RKO (cell line): ENCODE results near the gene ARMC3.
"Not testable (repeated sequence)": the region's sequence is repeated elsewhere in the genome, so short reads cannot be mapped to it uniquely, and the experiment has no call there.

Source experiments
- DNase-seq: peaks from one replicate; pipeline ENCODE4 v3.0.0-alpha.2; 2016; ENCODE audit warnings: low spot score

ARMC3 gene, protein sequence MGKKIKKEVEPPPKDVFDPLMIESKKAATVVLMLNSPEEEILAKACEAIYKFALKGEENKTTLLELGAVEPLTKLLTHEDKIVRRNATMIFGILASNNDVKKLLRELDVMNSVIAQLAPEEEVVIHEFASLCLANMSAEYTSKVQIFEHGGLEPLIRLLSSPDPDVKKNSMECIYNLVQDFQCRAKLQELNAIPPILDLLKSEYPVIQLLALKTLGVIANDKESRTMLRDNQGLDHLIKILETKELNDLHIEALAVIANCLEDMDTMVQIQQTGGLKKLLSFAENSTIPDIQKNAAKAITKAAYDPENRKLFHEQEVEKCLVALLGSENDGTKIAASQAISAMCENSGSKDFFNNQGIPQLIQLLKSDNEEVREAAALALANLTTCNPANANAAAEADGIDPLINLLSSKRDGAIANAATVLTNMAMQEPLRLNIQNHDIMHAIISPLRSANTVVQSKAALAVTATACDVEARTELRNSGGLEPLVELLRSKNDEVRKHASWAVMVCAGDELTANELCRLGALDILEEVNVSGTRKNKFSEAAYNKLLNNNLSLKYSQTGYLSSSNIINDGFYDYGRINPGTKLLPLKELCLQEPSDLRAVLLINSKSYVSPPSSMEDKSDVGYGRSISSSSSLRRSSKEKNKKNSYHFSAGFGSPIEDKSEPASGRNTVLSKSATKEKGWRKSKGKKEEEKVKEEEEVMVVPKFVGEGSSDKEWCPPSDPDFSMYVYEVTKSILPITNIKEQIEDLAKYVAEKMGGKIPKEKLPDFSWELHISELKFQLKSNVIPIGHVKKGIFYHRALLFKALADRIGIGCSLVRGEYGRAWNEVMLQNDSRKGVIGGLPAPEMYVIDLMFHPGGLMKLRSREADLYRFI

DNA sequence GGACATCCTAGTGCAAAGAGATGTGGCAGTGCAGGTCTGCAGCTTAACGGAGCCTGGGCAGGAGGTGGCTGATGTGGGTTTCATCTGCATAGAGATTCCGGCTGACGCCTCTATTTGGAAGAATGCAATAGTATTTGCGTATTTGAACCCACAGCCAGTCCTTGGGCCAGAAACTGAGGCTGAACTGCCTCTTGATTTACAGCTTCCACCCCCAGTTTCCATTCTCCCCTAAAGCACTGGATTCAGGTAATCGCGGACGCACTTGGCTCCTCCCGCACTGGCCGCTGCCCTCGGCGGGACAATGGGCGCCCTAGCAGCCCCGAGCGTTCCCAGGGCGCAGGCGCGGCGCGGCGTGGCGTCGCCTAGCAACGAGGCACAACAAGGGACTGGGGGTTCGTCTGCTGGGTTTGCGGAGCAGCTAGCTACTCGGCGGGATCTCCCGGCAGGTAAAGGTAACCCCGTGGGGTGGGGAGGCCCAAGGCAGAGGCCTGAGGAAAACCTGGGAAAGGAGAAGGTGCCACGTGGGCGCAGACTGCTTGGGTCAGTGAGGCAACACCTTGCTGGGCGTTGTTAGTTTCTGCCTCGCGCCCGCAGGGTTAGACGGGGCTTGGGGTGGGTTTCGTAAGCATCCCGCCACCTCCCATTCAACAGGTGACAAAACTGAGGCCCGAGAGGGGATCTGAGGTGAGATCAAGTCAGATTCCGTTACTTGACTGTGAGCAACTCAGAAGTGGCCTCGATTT lies at the start of gene ARMC3:
Gene ARMC3, plus strand, starts transcription at position 393 of the 743 bp plus-strand sequence. CDS start 3,944 bp downstream, outside the sequence.
- no peak for DNase-seq

DNA sequence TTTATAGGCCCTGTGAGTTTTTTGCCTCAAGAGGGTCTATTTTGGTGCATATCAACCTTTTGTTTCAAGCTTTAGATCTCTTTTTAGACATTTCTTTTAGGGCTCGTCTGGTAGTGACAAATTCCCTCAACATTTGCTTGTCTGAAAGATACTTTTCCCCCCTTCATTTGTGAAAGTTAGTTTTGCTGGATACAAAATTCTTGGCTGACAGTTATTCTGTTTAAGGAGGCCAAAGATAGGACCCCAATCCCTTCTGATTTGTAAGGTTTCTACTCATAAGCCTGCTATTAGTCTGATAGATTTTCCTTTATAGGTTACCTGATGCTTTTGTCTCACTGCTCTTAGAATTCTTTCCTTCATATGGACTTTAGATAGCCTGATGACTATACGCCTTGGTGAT lies 36.1 kb upstream of the ARMC3 start:
- no peak for DNase-seq

DNA sequence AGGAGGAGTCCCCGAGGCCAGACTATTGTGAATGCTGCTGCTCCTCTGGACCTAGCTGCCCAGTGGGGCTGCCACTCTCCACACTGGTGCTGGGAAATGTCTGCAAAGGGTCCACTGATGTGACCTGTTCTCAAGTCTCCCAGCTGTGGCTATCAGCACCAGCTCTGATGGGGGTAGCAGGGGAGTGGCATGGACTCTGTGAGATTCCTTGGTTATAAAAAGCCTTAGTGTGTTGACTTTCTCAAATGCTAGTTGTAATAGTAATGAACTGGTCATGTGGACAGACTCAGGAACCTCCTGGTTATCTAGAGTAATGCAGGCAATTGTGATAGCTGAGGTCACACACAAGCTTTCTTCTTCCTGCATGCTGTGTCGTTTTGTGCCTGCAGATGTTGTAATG lies 34.1 kb upstream of the ARMC3 start:
- DNase-seq = no peak

DNA sequence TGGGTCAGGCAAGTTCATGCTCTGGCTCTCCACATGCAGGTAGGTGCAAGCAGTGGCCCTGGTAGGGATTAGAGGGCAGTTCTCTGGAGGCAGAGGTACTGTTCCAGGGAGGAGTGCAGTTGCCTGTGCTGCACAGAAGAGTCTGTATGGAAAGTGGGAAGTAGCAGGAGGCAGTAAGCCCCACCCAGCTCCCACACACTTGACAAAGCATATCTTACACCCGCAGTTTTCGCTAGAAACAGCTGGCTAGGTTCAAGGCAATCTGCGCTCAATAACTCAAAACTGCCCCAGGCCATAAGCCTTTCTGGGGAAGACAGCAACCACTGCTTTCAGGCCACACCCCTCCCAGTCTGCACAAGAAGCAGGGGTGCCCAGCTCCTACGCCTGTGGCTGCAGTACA lies 33.1 kb upstream of the ARMC3 start:
- no peak for DNase-seq

DNA sequence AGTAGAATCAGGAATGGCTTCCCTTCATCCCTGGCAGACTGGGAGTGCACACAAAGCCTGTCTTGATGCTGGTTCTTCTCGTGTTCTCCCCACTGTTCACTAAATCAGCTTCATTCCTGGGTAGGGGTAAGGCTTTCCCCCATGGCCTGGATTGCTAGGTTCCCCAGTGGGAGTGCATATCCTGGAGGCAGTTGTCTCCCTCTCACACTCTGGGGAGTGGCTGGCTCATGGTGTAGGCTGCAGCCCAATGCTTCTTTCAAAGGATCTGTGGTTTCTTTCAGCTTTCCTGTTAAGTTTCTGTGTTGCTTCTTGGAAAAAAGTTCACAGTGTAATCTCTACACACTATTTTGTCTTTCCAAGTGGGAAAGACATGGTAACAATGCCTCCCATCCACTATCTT lies 32.6 kb upstream of the ARMC3 start:
- DNase-seq = no peak

DNA sequence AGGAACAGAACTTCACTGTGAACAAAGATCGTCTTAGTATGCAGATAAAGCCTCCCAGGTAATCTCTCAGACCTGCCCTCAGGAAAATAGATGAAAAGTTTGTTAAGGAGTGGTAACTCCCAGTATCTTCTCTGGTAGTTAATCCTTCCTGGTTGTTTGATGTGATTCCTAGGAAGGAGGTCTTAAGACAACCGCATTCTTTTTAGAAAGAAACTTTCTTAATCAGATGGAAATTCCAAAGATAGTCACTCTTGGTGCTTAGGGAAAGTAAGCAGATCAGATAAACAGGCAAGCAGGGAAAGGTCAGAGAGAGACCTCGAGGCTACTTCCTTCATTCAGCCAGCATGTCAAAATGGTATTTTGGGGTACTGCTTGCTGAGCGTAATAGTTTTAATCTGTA lies 30.5 kb upstream of the ARMC3 start:
- DNase-seq = no peak

DNA sequence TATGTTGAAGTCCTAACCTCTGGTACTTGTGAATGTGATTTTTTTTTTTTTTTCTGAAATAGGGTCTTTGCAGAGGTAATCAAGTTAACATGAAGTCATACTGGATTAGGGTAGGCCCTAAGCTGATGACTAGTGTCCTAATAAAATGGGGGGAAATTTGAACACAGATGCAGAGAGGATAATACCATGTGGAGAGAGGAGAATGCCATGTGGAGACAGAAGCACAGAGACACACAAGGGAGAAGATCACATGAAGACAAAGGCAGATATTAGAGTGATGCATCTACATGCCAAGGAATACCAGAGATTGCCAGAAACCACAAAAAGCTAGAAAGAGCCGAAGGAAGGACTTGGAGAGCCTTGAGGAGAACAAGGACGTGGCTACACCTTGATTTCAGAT lies 28.5 kb upstream of the ARMC3 start:
- no peak for DNase-seq

DNA sequence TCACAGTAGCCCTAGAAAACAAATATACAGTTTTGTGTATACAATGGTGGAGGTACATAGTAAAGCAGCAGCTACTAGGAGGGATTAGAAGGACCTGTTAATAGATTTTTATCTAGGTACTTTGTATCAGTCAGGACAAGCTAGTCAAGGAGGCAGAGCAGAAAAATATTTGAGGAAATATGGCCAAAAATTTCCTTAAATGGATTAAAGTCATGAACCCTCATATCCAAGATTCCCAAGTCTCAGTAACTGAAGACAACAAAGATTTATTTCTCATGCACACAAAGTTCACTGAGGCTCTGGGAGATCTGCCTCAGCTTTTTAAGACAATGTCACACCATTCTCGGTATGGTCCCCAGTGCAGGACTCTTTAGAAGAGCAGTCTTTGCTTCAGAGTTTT lies 28.1 kb upstream of the ARMC3 start:
- DNase-seq = no peak

DNA sequence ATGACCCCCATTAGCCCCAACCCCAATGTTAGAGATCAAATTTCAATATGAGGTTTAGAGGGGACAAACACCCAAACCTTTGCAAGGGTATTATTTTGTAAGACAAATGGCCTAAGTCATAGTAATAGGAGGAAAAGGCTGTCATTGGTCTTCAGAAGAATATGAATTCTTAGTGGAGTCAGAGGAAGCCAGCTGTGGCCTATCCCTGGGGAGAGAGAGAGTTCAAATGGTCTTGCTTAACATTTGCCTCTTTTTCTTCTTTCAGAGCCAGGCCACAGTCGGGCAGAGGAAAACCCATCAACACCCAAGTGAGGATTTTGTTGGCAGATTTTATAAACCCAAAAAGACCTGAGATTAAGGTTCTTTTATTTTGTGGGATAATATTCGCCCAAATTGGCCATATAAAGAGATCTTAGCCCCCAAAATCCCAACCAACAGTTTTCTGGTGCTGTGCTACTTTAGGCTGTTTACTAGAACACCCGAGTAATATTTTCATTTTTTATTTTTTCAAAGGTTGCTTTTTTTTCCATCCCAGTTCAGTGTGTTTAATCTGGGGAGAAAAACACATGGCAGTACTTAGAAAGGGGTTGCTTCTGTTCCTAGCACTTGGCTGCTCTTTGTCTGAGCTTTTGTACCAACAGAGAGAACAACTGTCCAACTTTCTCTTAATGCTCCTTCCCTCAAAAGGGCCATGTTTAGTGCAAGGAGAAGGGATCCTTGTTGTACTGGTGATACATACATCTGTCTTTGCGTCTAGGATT lies 26.8 kb upstream of the ARMC3 start:
- no peak for DNase-seq

DNA sequence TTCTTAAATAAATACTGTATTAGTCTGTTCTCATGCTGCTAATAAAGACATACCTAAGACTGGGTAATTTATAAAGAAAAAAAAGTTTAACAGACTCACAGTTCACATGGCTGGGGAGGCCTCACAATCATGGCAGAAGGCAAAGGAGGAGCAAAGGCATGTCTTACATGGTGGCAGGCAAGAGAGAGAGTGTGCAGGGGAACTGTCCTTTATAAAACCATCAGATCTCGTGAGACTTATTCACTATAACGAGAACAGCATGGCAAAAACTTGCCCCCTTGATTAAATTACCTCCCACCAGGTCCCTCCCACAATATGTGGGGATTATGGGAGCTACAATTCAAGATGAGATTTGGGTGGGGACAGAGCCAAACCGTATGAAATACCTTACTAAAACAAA lies 25.7 kb upstream of the ARMC3 start:
- DNase-seq = not testable (repeated sequence)

DNA sequence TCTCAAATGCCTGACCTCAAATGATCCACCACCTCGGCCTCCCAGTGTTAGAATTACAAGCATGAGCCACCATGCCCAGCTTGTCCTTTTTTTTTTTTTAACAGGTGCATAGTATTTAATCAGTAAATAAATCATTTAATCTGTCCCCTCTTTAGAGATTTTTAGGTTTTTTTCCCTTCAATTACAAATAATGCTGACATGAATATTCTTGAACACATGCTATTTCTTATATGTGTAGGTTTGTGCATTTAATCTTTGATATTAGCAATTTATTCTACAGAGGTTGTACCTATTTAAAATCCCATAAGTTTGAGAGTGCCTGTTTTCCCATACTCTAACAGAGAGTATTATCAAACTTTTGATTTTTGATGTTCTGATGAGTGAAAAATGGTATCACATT lies 24.2 kb upstream of the ARMC3 start:
- no peak for DNase-seq

DNA sequence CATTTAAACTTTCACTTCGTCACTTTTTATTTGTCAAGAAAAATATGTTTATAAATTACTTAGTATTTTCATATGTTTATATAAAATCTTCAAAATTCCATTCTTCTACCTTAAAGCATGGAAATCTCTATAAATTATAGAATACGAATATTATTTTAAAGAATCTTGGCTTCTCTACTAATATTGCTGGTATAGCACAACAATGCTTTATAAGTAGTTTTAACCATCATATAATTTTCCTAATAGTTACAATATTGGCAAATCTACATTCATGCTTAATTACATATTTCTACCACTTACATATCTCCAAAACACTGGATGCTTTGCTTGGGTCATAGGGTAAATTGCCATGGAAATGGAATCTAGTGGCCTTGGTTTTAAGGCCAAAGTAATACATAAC lies 21.1 kb upstream of the ARMC3 start:
- DNase-seq = no peak

DNA sequence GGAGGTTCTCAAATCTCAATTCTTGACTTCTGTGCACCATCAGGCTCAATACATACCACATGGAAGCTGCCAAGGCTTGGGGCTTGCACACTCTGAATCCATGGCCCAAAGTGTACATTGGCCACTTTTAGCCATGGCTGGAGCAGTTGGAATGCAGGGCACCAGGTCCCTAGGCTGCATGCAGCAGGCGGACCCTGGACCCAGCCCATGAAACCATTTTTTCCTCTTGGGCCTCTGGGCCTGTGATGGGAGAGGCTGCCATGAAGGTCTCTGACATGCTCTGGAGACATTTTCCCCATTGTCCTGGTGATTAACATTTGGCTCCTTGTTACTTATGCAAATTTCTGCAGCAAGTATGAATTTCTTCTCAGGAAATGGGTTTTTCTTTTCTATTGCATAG lies 19.0 kb upstream of the ARMC3 start:
- no peak for DNase-seq

DNA sequence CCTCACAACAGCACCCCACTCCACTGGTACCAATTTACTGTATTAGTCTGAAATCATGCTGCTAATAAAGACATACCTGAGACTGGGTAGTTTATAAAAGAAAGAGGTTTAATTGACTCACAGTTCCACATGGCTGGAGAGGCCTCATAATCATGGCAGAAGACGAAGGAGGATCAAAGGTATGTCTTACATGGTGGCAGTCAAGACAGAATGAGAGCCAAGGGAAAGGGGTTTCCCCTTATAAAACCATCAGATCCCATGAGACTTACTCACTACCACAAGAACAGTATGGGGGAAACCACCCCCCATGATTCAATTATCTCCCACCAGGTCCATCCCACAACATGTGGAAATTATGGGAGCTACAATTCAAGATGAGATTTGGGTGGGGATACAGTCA lies 18.2 kb upstream of the ARMC3 start:
- not testable (repeated sequence) for DNase-seq

DNA sequence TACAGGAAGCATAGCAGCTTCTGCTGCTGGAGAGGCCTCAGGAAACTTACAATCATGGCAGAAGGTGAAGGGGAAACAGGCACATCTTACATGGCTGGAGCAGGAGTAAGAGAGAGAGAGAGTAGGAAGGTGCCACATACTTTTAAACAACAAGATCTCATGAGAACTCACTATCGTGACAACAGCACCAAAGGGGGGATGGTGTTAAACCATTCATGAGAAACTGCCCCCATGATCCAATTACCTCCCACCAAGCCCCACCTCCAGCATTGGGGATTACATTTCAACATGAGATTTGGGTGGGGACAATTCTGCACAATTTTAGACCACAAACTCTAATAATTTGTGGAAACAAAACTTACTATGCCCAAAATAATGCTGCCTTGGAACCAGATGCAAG lies 16.8 kb upstream of the ARMC3 start:
- DNase-seq = no peak

DNA sequence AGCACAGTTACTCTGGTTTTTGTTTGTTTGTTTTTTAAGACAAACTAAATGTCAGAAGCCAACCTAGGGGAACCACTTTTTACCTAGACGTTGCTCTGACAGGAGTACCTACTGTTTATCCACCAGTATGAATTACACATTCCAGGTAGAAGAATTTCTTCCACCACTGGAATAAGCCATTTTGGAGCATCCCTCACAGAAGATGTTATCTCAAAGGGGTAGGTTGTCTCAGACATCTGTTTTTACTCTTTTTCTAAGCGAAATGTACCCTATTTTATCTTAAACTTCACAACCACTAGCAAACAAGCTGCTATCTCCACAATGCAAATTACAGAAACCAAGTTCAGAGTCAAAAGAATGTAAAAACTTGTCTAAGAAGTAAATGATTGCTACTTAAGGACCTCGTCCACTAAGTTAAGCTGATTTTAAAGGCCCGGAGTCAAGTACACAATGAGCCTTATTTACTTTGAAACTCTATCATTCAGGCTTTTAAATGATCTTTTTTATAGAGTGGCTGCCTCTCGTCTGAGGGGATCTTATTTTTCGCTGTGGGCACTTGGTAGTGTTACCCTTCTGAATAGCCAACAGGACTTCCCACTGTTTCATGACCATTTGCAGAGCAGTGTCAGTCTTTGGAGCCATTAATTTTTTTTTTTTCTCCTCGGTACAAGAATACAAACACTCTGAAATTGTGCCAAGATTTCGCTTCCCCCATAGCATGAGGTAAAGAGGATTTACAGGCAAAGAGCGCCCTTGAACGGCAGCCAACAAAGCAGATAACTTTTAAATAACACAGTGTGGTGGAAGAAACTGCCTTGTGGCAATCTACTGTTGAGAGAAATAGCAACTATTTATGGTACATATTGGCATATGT lies 15.7 kb upstream of the ARMC3 start:
- no peak for DNase-seq

DNA sequence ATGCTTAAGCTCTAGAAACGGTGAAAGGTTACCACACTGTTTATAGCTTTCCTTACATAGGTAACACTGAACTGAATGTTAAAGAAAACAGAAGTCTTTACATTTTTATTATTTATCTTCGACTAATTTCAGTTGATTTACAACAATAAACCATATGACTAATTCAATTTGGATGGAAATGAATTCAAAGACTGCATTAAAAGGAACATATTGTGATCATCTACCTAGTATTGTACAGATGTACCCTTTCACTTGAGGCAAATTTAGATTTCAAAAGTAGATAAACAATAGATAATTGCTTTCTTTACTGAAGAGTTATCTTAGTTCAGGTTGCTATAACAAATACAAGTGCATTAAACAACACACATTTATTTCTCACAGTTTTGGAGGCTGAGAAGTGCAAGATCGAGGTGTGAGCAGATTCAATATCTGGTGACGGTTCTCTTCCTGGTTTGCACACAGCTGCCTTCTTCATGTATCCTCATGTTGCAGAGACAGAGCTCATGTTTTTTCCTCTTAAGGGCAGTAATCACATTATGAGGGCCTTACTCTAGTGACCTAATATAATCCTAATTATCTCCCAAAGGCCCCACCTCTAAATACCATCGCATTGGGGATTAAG lies 15.0 kb upstream of the ARMC3 start:
- DNase-seq = no peak

DNA sequence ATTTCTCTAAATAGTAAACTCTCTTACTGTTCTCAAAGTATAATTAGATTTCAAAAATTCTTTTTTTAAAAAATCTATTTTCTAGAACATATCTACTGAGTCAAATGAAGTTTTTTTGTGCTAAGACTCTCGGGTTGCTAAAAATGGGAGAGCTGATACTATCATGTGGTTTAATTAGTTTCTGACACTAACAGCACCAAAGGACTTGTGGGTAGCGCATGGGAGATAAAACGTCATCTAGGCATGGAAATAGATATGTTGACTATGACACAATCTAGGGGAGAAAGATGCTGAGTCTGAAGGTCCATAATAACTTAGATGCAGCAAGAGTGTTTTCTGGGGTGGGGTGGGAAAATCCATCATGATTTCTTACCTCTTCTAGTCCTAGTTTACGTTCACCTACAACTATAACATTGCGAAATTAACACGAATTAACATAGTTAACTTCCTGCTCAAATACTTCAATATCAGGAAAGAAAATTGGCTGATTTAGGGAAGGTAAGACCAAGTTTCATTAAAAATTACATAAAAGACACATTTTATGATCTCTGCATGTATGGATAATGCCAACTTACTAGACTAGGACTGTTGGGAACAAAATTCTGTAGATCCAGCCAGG lies 14.3 kb upstream of the ARMC3 start:
- no peak for DNase-seq

DNA sequence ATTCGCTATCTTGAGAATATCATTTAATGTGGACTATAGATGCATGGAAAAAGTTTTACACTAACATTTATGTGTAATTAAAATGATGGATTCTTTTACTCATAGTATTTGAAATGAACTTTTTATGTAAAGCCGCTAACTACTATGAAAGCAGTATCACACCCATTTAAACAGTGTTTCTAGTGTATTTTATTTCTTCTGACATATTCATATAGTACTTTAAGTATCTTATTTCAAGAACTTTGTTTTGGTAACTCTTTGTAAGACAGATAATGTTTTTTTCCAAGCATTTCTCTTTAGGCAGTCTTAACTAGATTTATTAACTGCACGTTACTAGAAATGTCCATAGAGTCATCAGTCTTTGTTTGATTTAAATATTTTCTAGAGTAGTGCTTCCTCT lies 12.5 kb upstream of the ARMC3 start:
- no peak for DNase-seq

DNA sequence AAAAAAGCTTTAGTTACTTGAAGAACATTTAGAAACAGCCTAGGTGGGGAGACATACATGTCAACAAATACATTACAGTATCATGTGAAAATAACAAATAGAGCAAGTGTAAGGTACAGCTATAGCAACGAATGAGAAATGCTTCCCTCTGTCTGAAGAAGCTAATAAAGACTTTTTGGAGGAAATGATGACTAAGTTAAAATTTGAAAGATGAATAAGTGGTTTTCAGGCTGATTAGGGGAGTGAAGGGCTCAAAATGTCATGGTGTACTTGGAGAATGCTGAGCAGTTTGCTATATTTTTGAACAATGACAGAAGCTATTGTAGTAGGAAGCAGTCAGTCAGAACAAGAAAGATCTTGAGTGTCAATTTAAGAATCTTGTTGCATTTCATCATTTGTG lies 2.8 kb upstream of the ARMC3 start:
- DNase-seq = no peak
